Posterior cingulate gyrus (tissue), 11 donors: ENCODE data around the gene SLC17A9.
"Not testable (repeated sequence)": the region's sequence is repeated elsewhere in the genome, so short reads cannot be mapped to it uniquely, and the experiment has no call there.

Source experiments
- DNase-seq, 10 donors: peaks; one replicate each; pipeline versions ENCODE4 v3.0.0 to v3.0.0-alpha.2; 2020 to 2021; ENCODE audit warnings: mixed read lengths in 3 of 10
- intact Hi-C: fragments of 100-400 bp; cut with DNase I; formaldehyde crosslinking; loops from one replicate; pipeline ENCODE4 v1.15.1; 2023

The SLC17A9 gene

GRCh38 chr20:62918831-62919230, 33.7 kb upstream of the SLC17A9 start:
- DNase-seq, result no peak
- intact Hi-C loops, result no loop called here

- intact Hi-C loops, result no loop called here
These were observed 32.4 kb upstream of the SLC17A9 start for GRCh38 chr20:62920039-62920645.

DNA sequence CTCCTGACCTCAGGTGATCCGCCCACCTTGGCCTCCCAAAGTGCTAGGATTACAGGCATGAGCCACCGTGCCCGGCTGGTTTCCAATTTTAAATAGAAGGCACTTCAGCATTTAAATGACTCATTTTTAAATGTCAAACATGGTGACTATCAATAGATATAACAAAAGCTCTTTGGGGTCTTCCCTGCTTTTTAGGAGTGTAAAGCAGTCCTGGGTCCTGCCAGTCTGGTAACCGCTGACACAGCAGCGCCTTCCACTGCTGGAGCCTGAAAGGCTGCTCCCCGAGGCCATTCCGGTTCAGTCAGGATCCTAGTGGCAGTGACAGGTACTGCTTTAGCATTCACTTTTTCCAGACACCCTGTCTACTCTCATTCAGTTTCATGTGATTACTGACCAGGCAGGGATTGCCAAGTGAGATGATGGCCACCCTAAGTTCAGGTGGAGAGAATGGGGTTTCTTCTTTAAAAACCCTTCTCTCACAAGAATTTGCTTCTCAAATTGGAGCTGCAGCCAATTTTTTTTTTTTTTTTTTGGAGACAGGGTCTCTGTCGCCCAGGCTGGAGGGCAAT, 31.3 kb upstream of the SLC17A9 start:
- intact Hi-C loops, result no loop called here
- DNase-seq, result no peak

More at GRCh38 chr20:62920039-62920645, 32.4 kb upstream of the SLC17A9 start:
- DNase-seq, result no peak

DNA sequence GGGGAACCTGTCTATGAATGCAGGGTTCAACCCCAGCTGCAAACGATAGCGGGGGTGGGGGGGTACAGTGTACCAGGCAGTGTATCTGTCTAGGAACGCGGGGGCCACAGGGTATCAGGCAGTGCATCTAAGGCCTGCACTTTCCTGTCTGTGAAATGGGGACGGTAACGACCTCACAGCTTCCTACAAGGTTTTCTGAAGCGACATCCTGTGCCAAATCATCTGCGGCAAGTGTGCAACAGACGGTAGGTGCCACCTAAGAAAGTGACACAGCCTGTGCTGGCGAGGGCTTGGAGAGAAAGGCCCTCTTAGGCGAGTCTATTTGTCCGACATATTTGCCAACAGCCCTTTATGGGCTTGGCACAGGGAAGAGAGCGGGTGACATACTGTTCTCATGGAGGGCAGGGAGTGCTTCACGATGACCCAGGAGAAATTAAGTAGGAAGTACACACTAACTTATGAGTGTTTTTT, 30.0 kb upstream of the SLC17A9 start:
- no peak for DNase-seq
- intact Hi-C loops, result no loop called here

DNA sequence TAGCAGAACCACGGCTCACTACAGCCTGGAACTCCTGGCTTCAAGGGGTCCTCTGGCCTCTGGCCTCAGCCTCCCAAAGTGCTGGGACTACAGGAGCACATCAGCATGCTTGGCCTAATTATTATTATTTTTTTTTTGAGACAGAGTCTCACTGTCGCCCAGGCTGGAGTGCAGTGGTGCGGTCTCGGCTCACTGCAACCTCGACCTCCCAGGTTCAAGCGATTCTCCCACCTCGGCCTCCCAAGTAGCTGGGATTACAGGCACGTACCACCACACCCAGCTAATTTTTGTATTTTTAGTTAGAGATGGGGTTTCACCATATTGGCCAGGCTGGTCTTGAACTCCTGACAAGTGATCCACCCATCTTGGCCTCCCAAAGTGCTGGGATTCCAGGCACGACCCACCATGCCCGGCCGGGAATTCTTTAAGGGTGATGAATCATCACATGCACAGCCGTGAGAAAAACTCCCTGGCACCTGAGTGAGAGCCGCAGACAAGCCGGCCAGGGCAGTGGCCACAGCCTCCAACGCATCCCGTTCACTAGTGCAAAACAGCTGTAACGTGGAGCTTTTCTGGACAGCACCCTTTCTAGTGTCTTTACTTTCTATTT, 29.3 kb upstream of the SLC17A9 start:
- DNase-seq, intact Hi-C loops: not testable (repeated sequence)

GRCh38 chr20:62923669-62924441, 28.7 kb upstream of the SLC17A9 start:
- no peak for DNase-seq
- intact Hi-C loops, result no loop called here

DNA sequence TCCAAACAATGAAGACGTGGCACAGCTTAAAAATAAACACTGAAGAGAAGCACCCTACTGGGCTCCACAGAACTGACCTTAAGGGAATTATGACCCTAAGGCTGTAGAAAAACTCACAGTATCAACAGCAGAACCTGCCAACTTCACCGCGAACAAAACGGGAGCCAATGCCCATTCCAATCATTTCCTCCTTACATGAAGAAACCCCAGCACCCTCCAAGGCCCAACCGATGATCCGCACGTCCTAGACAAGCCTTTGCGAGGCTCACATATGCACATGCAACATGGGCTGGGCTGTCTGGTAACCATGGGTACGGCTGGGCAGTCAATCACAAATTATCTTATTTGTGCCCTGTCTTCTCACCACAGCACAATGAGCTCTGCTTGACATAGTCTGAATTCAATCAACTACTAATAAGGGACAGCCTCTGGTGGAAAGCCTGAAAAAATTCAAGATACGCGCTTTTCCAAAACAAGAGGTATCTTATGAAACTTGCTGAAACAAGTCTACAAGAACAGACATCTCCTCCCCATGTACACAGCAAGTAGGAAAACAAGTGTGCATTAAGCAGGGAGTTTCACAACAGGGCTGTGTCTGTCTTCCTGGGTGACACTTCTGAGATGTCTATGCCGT, 27.9 kb upstream of the SLC17A9 start:
- DNase-seq, result no peak
- intact Hi-C loops, result loop anchor here (5.0 kb wide), 1 partner anchor 47 kb away; no protein-coding TSS in a partner anchor

- intact Hi-C loops, result loop anchor here (5.0 kb wide), 1 partner anchor 48 kb away; no protein-coding TSS in a partner anchor
- no peak for DNase-seq
These were observed 27.5 kb upstream of the SLC17A9 start for GRCh38 chr20:62925076-62925419.

GRCh38 chr20:62925420-62926228, 26.9 kb upstream of the SLC17A9 start:
- intact Hi-C loops, result loop anchor here (1.0 to 5.0 kb wide), 3 partner anchors 12 to 48 kb away; no protein-coding TSS in a partner anchor
- peak in 1 of 10 donors; percentile 26 for DNase-seq

GRCh38 chr20:62926229-62927127, 26.0 kb upstream of the SLC17A9 start, which contains the start of gene DIDO1:
Gene DIDO1, minus strand, starts transcription at chr20:62926505.
- peak; percentile 78 to 99 (median 88) for DNase-seq
- intact Hi-C loops, result loop anchor here (1.0 to 5.0 kb wide), 3 partner anchors 11 to 49 kb away; no protein-coding TSS in a partner anchor

DNA sequence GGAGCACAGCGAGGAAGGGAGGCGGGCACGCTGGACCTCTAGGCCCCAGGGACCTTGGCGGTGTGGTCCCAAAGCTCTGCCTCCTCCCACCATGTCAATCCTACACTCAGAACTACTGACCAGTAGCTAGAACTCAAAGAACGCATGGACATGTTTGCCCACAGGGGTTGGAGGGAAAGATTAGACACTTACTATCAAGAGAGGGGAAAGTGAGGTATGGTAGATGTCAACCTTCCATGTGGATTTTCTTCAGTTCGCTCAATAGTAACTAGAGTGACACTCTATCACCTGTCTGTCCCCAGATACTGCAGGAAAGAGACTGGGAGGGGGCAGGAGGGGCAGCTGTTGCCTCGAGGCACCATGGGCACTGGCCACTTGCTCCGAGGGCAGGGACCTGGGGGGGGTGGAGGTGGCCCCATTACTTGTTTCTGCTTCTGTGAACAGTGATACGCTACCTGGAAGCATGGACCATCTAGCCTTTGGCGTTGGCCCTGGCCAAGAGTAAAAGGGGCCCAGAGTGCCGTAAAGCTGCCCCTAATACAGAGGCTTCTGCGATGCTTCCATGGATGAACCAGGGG, 25.3 kb upstream of the SLC17A9 start:
- no peak for DNase-seq
- intact Hi-C loops, result loop anchor here (5.0 kb wide), 1 partner anchor 50 kb away; no protein-coding TSS in a partner anchor

DNA sequence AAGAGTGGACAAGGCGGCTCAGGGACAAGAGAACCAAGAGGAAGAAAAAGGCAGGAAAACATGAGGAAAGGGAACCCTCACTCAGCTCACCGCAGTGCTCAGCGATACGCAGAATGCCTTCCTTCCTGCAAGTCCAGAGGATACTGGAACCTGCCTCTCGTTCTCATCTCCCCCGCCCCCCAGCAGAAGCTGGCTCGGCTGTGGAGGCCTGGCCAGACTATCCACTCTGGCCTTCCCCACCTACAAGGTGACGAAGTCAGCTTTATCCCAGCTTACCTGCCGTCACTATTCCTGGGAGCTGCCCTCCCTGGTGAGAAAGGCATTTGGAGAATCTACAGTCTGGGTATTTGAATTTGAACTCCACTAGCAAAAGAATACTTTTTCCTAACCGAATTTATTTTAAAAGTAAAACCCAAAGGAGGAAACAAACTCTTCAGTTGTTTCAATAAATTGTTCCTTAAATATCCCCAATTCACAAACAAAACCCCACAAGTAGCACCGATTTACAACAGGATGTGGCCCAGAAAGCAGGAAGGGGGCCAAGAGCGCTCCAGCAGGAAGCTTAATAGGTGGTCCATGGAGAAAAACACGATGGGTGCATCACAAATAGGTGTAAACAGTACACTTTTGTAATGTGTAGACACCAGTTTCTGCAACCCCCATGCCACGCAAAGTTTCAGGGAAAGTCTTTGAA, 24.1 kb upstream of the SLC17A9 start:
- no peak for DNase-seq
- intact Hi-C loops, result loop anchor here (5.0 kb wide), 1 partner anchor 51 kb away; no protein-coding TSS in a partner anchor

DNA sequence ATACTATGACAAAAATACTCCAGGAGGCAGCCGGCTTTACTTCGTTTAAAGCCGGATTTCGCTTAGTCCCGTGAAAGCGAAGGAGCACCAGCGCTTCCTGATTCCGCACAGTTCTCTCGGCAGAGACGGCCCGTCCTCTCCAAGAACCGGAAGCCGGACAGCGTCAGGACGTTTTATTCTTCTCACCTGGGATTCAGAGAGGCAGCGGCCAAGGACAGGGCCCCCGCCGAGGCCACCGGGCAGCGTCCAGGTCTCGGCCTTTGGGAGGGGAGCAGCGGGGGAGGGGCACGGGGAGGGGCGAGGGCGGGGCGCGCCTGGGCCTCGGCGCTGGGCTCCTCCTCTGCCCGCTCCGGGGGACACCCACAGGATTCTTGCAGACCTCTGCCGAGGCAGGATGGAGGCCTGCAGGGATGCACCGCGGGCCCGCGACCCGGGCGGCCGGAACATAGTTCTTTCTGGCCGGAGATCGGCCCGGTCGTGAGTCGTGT, 23.4 kb upstream of the SLC17A9 start:
- peak in 3 of 10 donors; percentile 40 to 86 (median 74) for DNase-seq
- intact Hi-C loops, result loop anchor here (5.0 kb wide), 1 partner anchor 52 kb away; no protein-coding TSS in a partner anchor

GRCh38 chr20:62931464-62931863, 21.0 kb upstream of the SLC17A9 start:
- no peak for DNase-seq
- intact Hi-C loops, result no loop called here

GRCh38 chr20:62933966-62934365, 18.5 kb upstream of the SLC17A9 start:
- intact Hi-C loops, result no loop called here
- DNase-seq, result no peak

DNA sequence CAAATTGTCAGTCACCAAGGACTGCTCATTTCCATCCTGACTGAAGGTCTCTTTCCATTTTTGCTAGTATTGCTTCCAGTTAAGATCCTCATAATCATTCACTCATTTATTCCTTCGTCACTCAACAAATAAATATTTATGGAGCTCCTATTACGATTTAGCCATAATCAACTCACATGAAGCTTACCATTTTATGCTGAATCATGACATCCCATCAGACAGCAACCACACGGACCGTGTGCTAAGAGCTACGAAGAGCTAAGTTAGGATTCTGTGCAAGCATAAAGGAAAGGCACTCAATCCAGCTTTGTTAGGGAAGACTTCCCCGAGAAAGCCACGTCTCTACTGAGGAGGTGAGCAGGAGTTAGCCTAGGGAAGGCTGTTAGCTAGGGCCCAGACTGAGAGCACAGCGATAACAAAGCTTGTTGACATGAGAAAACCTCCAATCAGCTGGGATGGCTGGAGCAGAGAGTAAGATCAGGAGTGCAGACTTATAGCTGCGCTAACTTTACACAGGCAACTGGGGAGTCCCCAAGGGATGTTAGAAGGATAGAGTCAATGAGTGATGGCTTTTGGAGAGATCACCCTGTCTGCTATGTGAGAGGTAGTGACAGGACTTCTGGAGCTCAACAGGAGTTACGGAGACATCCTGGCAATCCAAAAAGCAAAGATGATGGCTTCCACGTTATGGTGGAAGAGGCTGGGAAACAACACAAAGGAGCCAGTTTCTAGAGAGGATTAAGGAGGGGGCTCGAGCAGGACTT, 17.1 kb upstream of the SLC17A9 start:
- intact Hi-C loops, result no loop called here
- no peak for DNase-seq
